MCF 10A (cell line): ENCODE data around the gene PDHA1. TPM values are rescaled to one million over a fixed set of nuclear protein-coding genes. Genes with fewer than 3 reads are reported as not detected.

Experiments used
- BruUV-seq: library from RNA; stranded (reverse); fragments of 400-500 nt; replicated peaks from 2 replicates; lab custom pipeline; 2021; lab: Mats Ljungman, UMichigan
- CTCF ChIA-PET: fragments of 300-600 bp; sonication (Branson Sonifier 250); formaldehyde crosslinking; extraction: SDS; loops from one replicate; lab custom pipeline; 2021; ENCODE audit warnings: antibody characterized with exemption, inconsistent platforms; lab: Yijun Ruan, JAX
- POLR2A ChIA-PET: fragments of 300-600, 350-650 bp; sonication (Branson Sonifier 250); formaldehyde crosslinking; extraction: SDS; loops from one replicate; lab custom pipeline; 2020; ENCODE audit warnings: antibody characterized with exemption, inconsistent platforms; lab: Yijun Ruan, JAX
- DNase-seq: peaks from one replicate; pipeline ENCODE4 v3.0.0-alpha.2; 2018; ENCODE audit not compliant: unreplicated experiment
- H3K27ac Mint-ChIP-seq: one replicate; pipeline ENCODE4 v1.8.0; 2022; ENCODE audit warnings: mild to moderate bottlenecking, low read depth, mixed read lengths; ENCODE audit not compliant: unreplicated experiment
- H3K27me3 Mint-ChIP-seq: one replicate; pipeline ENCODE4 v1.8.0; 2022; ENCODE audit warnings: mixed read lengths; ENCODE audit not compliant: insufficient read depth, unreplicated experiment
- H3K36me3 Mint-ChIP-seq: one replicate; pipeline ENCODE4 v1.8.0; 2022; ENCODE audit warnings: mild to moderate bottlenecking, moderate library complexity, mixed read lengths; ENCODE audit not compliant: insufficient read depth, unreplicated experiment
- H3K4me1 Mint-ChIP-seq: one replicate; pipeline ENCODE4 v1.8.0; 2022; ENCODE audit warnings: mixed read lengths; ENCODE audit not compliant: insufficient read depth, unreplicated experiment
- H3K4me3 Mint-ChIP-seq: one replicate; pipeline ENCODE4 v1.8.0; 2022; ENCODE audit warnings: mild to moderate bottlenecking, moderate library complexity, mixed read lengths; ENCODE audit not compliant: unreplicated experiment
- H3K9me3 Mint-ChIP-seq: one replicate; pipeline ENCODE4 v1.8.0; 2022; ENCODE audit warnings: mixed read lengths; ENCODE audit not compliant: unreplicated experiment
- intact Hi-C: fragments of 100-400 bp; cut with micrococcal nuclease; formaldehyde crosslinking; loops from 2 replicates; pipeline ENCODE4 v1.14.1; 2022
- total RNA-seq: library from RNA; stranded (reverse); gene quantifications from 2 replicates; pipeline ENCODE4 v1.2.3, GENCODE V29; 2022
- TF ChIP-seq, protein P1 (sequence below): fragments of 200-600 bp; IDR thresholded peaks from one replicate; pipeline ENCODE4 v1.8.0; 2022; ENCODE audit warnings: antibody characterized with exemption, mild to moderate bottlenecking; ENCODE audit not compliant: unreplicated experiment

PDHA1 gene
- total RNA-seq, 1 experiment from 2014 or later: 220 TPM

- H3K27me3 Mint-ChIP-seq: no peaks in the 10 kb centered on the region
- ChIA-PET POLR2A (no interaction called here), CTCF (interaction anchor here (1.7 to 2.2 kb wide), 2 partner anchors 9 to 19 kb away, joined by 9 to 18 read pairs; no protein-coding TSS in a partner anchor)
- H3K9me3 Mint-ChIP-seq: no peaks in the 10 kb centered on the region
- no peak overlapping the region for H3K27ac Mint-ChIP-seq
- no peaks in the 10 kb centered on the region for H3K4me1 Mint-ChIP-seq
- DNase-seq: no peak
- H3K36me3 Mint-ChIP-seq: no peaks in the 10 kb centered on the region
- TF ChIP-seq, protein P1, sequence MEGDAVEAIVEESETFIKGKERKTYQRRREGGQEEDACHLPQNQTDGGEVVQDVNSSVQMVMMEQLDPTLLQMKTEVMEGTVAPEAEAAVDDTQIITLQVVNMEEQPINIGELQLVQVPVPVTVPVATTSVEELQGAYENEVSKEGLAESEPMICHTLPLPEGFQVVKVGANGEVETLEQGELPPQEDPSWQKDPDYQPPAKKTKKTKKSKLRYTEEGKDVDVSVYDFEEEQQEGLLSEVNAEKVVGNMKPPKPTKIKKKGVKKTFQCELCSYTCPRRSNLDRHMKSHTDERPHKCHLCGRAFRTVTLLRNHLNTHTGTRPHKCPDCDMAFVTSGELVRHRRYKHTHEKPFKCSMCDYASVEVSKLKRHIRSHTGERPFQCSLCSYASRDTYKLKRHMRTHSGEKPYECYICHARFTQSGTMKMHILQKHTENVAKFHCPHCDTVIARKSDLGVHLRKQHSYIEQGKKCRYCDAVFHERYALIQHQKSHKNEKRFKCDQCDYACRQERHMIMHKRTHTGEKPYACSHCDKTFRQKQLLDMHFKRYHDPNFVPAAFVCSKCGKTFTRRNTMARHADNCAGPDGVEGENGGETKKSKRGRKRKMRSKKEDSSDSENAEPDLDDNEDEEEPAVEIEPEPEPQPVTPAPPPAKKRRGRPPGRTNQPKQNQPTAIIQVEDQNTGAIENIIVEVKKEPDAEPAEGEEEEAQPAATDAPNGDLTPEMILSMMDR: no peak
- intact Hi-C loops: no loop called here
- H3K4me3 Mint-ChIP-seq: no peak overlapping the region
- no TSS peak for BruUV-seq
These were observed 37.6 kb downstream of the PDHA1 start for GRCh38 chrX:19381326-19381725.

DNA sequence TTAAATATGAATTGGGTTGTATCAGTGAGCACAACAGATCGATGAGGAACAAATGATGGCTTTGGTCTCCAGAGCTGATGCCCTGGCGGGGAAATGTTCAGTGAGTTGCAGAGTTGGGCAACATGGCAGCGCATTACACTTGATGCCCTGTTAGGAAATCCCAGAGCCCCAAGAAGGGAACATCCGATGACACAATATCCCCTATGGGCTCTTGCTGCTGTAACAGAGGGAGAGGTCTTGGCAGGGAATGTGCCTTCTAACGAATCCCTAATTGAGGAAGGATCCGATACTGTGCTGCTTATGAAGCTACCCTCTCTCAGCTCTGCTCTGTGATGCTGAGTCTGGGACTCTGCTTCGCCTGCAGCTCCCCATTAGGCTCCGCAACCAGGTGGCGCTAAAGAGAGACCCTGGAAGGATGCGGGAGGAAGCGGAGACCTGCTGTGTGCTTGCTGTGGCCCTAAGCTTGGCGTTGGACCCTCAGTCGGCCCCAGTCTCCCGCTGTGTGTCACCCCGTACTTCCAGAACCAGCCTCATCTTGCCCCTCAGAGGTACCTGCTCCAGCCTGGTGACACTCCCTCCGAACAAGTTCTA, 38.9 kb downstream of the PDHA1 start:
- no peaks in the 10 kb centered on the region for H3K27me3 Mint-ChIP-seq
- no peaks in the 10 kb centered on the region for H3K9me3 Mint-ChIP-seq
- peak; percentile 66 for DNase-seq
- BruUV-seq: no TSS peak
- no peaks in the 10 kb centered on the region for H3K4me1 Mint-ChIP-seq
- H3K36me3 Mint-ChIP-seq: no peaks in the 10 kb centered on the region
- TF ChIP-seq, protein P1: peak; percentile 48
- ChIA-PET POLR2A (no interaction called here), CTCF (interaction anchor here (0.6 to 2.4 kb wide), 19 partner anchors 8 to 473 kb away, joined by 3 to 18 read pairs (median 3); no protein-coding TSS in a partner anchor)
- intact Hi-C loops: no loop called here
- no peak overlapping the region for H3K27ac Mint-ChIP-seq
- no peak overlapping the region for H3K4me3 Mint-ChIP-seq

DNA sequence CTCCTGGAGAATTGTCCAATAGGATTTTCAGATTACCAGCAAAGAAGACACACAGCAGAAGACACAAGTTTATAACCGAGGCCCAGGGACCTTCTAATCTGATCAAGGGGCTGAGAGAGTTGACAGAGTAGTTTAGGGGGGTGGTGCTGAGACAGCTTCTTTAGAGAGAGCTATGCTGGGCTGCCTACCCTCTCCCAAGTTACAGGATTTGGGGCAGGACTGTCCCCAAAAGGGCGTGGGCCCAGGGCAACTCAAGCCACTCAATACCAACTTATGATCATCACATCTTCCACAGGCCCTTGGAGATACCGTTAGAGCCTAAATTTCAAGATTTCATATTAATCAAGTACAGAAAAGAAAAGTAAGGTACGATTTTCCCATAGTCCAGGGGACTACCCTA, 43.0 kb downstream of the PDHA1 start:
- TF ChIP-seq, protein P1: no peak
- no peak for DNase-seq
- H3K9me3 Mint-ChIP-seq: no peaks in the 10 kb centered on the region
- H3K4me1 Mint-ChIP-seq: no peaks in the 10 kb centered on the region
- ChIA-PET CTCF (no interaction called here), POLR2A (no interaction called here)
- BruUV-seq: no TSS peak
- H3K27me3 Mint-ChIP-seq: no peaks in the 10 kb centered on the region
- no peaks in the 10 kb centered on the region for H3K36me3 Mint-ChIP-seq
- H3K4me3 Mint-ChIP-seq: no peak overlapping the region
- no peak overlapping the region for H3K27ac Mint-ChIP-seq
- intact Hi-C loops: no loop called here

GRCh38 chrX:19388064-19388679, 44.4 kb downstream of the PDHA1 start:
- POLR2A ChIA-PET: no interaction called here
- CTCF ChIA-PET: interaction anchor here (1.3 kb wide), 1 partner anchor 16 kb away, joined by 4 read pairs; no protein-coding TSS in a partner anchor
- DNase-seq: no peak
- no peak overlapping the region for H3K4me3 Mint-ChIP-seq
- BruUV-seq: no TSS peak
- intact Hi-C loops: no loop called here
- no peak overlapping the region for H3K27ac Mint-ChIP-seq
- no peaks in the 10 kb centered on the region for H3K36me3 Mint-ChIP-seq
- TF ChIP-seq, protein P1: no peak
- no peaks in the 10 kb centered on the region for H3K9me3 Mint-ChIP-seq
- H3K4me1 Mint-ChIP-seq: no peaks in the 10 kb centered on the region
- H3K27me3 Mint-ChIP-seq: no peaks in the 10 kb centered on the region
